Neural progenitor cell (in vitro differentiated cells): ENCODE data around the gene PDHX. TPM values are rescaled to one million over a fixed set of nuclear protein-coding genes. Genes with fewer than 3 reads are reported as not detected.

ENCODE experiments used
- DNase-seq: peaks from one replicate; pipeline ENCODE4 v3.0.0-alpha.2; 2016; ENCODE audit warnings: low spot score
- H2AFZ ChIP-seq: fragments of 200-600 bp; sonication (generic); replicated peaks from 2 replicates; pipeline ENCODE4 v1.6.1; 2016; ENCODE audit warnings: antibody characterized with exemption
- H3F3A ChIP-seq: fragments of 200-600 bp; sonication (generic); 2 replicates; pipeline ENCODE4 v1.6.1; 2016; ENCODE audit warnings: antibody characterized with exemption, low read depth
- H3K27ac ChIP-seq: fragments of 200-600 bp; sonication (generic); 2 replicates; pipeline ENCODE4 v1.5.1; 2016; ENCODE audit warnings: mild to moderate bottlenecking
- H3K27me3 ChIP-seq: fragments of 200-600 bp; sonication (generic); 2 replicates; pipeline ENCODE4 v1.6.1; 2016; ENCODE audit warnings: mild to moderate bottlenecking, moderate library complexity
- H3K36me3 ChIP-seq: fragments of 200-600 bp; sonication (generic); 2 replicates; pipeline ENCODE4 v1.5.1; 2016
- H3K4me1 ChIP-seq: fragments of 200-600 bp; sonication (generic); 2 replicates; pipeline ENCODE4 v1.6.1; 2016; ENCODE audit warnings: mixed run types
- H3K4me2 ChIP-seq: fragments of 200-600 bp; sonication (generic); 2 replicates; pipeline ENCODE4 v1.6.1; 2016
- H3K4me3 ChIP-seq: fragments of 200-600 bp; sonication (generic); 2 replicates; pipeline ENCODE4 v1.5.1; 2016
- H3K79me2 ChIP-seq: fragments of 200-600 bp; sonication (generic); 2 replicates; pipeline ENCODE4 v1.6.1; 2016; ENCODE audit warnings: low read depth
- H3K9ac ChIP-seq: fragments of 200-600 bp; sonication (generic); 2 replicates; pipeline ENCODE4 v1.6.1; 2016
- H3K9me3 ChIP-seq: fragments of 200-600 bp; sonication (generic); 2 replicates; pipeline ENCODE4 v1.5.1; 2016; ENCODE audit warnings: low read depth
- H4K20me1 ChIP-seq: fragments of 200-600 bp; sonication (generic); 2 replicates; pipeline ENCODE4 v1.6.1; 2016; ENCODE audit warnings: low read depth
- H3K27ac Mint-ChIP-seq: 3 replicates; pipeline ENCODE4 v1.8.0; 2021; ENCODE audit warnings: mixed read lengths
- H3K27me3 Mint-ChIP-seq: 2 replicates; pipeline ENCODE4 v1.8.0; 2022; ENCODE audit warnings: low read depth, mild to moderate bottlenecking, inconsistent platforms, moderate library complexity, mixed read lengths; ENCODE audit not compliant: insufficient read depth
- H3K36me3 Mint-ChIP-seq: 3 replicates; pipeline ENCODE4 v1.8.0; 2021; ENCODE audit warnings: mixed read lengths
- H3K4me1 Mint-ChIP-seq: 3 replicates; pipeline ENCODE4 v1.8.0; 2021; ENCODE audit warnings: mixed read lengths
- H3K4me3 Mint-ChIP-seq: 3 replicates; pipeline ENCODE4 v1.8.0; 2021; ENCODE audit warnings: mild to moderate bottlenecking, moderate library complexity, mixed read lengths
- H3K9me3 Mint-ChIP-seq: 3 replicates; pipeline ENCODE4 v1.8.0; 2020; ENCODE audit warnings: mixed read lengths
- EZH2 ChIP-seq: fragments of 200-600 bp; sonication (generic); IDR thresholded peaks from 2 replicates; pipeline ENCODE4 v1.6.1; 2017; ENCODE audit warnings: antibody characterized with exemption, mild to moderate bottlenecking, moderate library complexity
- EZH2phosphoT487 ChIP-seq: fragments of 200-600 bp; sonication (generic); IDR thresholded peaks from 2 replicates; pipeline ENCODE4 v1.6.1; 2017; ENCODE audit warnings: antibody characterized with exemption
- total RNA-seq: library from RNA; depleted of rRNA; stranded (reverse); fragments of >200 nt; gene quantifications from 2 replicates; pipeline ENCODE4 v1.2.3, GENCODE V29; 2015; ENCODE audit warnings: low replicate concordance
- TF ChIP-seq, protein P1 (sequence below): fragments of 200-600 bp; sonication (generic); IDR thresholded peaks from 2 replicates; pipeline ENCODE4 v1.5.1; 2017; ENCODE audit warnings: antibody characterized with exemption, mild to moderate bottlenecking

PDHX gene
- total RNA-seq, 1 donor from 2014 or later, result 38.4 TPM

DNA sequence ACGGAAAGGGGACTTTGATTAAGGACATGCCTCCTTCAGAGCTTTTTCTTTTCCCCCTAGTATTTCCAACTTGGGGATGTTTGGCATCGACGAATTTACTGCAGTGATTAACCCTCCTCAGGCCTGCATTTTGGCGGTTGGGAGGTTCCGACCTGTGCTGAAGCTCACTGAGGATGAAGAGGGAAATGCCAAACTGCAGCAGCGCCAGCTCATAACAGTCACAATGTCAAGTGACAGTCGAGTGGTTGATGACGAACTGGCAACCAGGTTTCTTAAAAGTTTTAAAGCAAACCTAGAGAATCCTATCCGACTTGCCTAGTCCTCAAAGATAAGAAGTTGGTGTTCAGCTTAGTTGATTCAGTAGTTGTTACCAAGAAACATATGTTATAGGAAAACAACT, 78.4 kb downstream of the PDHX start:
- H3K27me3 ChIP-seq, result no peaks in the 10 kb centered on the region
- no peak overlapping the region for H2AFZ ChIP-seq
- no peak overlapping the region for H3K4me3 ChIP-seq
- H3K36me3 Mint-ChIP-seq, result no peaks in the 10 kb centered on the region
- no peaks in the 10 kb centered on the region for H3F3A ChIP-seq
- H3K4me1 Mint-ChIP-seq, result no peaks in the 10 kb centered on the region
- H3K4me3 Mint-ChIP-seq, result no peak overlapping the region
- no peaks in the 10 kb centered on the region for H3K79me2 ChIP-seq
- H3K4me2 ChIP-seq, result no peak overlapping the region
- no peaks in the 10 kb centered on the region for H3K9me3 Mint-ChIP-seq
- no peaks in the 10 kb centered on the region for H4K20me1 ChIP-seq
- no peak overlapping the region for H3K9ac ChIP-seq
- no peak overlapping the region for H3K27ac Mint-ChIP-seq
- H3K36me3 ChIP-seq, result no peaks in the 10 kb centered on the region
- TF ChIP-seq EZH2 (no peak), EZH2phosphoT487 (no peak)
- TF ChIP-seq, protein P1, sequence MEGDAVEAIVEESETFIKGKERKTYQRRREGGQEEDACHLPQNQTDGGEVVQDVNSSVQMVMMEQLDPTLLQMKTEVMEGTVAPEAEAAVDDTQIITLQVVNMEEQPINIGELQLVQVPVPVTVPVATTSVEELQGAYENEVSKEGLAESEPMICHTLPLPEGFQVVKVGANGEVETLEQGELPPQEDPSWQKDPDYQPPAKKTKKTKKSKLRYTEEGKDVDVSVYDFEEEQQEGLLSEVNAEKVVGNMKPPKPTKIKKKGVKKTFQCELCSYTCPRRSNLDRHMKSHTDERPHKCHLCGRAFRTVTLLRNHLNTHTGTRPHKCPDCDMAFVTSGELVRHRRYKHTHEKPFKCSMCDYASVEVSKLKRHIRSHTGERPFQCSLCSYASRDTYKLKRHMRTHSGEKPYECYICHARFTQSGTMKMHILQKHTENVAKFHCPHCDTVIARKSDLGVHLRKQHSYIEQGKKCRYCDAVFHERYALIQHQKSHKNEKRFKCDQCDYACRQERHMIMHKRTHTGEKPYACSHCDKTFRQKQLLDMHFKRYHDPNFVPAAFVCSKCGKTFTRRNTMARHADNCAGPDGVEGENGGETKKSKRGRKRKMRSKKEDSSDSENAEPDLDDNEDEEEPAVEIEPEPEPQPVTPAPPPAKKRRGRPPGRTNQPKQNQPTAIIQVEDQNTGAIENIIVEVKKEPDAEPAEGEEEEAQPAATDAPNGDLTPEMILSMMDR, result no peak
- H3K27me3 Mint-ChIP-seq, result no peaks in the 10 kb centered on the region
- no peaks in the 10 kb centered on the region for H3K9me3 ChIP-seq
- no peaks in the 10 kb centered on the region for H3K4me1 ChIP-seq
- H3K27ac ChIP-seq, result peak overlapping the region; percentile 6
- no peak for DNase-seq

DNA sequence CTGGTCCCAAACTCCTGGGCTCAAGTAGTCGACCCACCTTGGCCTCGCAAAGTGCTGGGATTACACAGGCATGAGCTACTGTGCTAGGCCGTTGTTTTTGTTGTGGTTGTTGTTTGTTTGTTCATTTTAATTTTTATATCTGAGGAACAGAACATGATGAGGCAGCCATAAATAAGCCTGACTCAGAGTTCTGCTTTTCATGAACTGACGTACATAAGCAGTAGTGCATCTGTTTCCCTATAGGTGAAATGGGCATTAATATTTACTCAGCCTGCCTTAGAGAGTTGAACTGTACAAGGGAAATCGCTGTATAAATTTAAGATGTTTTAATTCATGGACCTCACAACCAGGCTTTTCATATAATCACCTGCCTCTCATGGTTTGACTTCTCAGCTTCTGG, 80.5 kb downstream of the PDHX start:
- H3K27me3 Mint-ChIP-seq, result no peaks in the 10 kb centered on the region
- no peak overlapping the region for H3K27ac Mint-ChIP-seq
- H3K4me1 Mint-ChIP-seq, result no peaks in the 10 kb centered on the region
- no peaks in the 10 kb centered on the region for H3K9me3 Mint-ChIP-seq
- H3K27me3 ChIP-seq, result no peaks in the 10 kb centered on the region
- no peak overlapping the region for H2AFZ ChIP-seq
- TF ChIP-seq, protein P1, result no peak
- TF ChIP-seq EZH2 (no peak), EZH2phosphoT487 (no peak)
- no peaks in the 10 kb centered on the region for H4K20me1 ChIP-seq
- H3K36me3 Mint-ChIP-seq, result no peaks in the 10 kb centered on the region
- H3K4me1 ChIP-seq, result no peaks in the 10 kb centered on the region
- H3F3A ChIP-seq, result no peaks in the 10 kb centered on the region
- H3K79me2 ChIP-seq, result no peaks in the 10 kb centered on the region
- H3K27ac ChIP-seq, result no peak overlapping the region
- H3K4me2 ChIP-seq, result no peak overlapping the region
- no peak for DNase-seq
- no peak overlapping the region for H3K9ac ChIP-seq
- H3K9me3 ChIP-seq, result no peaks in the 10 kb centered on the region
- no peak overlapping the region for H3K4me3 ChIP-seq
- H3K36me3 ChIP-seq, result no peaks in the 10 kb centered on the region
- no peak overlapping the region for H3K4me3 Mint-ChIP-seq

DNA sequence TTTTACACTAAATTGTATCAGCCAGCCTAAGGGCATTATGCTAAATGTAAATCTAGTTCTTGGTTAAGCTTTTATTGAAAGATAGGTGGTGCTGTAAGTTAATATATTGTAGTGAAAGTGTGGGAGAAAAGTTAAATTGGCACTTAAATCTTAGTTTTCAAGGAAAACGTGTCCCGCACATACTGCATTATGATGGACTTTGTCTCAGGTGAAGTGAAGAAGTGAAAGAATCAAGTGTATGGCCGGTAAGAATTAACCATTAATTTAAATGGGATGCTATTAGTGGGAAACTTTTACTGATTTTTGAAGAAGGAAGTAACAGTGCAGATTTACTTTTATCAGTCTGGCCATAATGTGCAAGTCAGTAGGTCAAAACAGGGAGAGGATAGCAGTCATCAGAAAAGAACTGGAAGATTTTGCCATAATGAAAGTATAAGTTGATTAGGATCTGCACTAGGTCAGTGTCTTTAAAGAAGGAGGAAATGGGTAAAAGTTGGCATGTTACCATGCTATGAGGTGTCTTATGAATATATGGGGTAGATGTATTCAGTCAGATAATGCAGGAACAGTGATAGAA, 81.6 kb downstream of the PDHX start:
- no peaks in the 10 kb centered on the region for H3K4me1 Mint-ChIP-seq

More for the DNA sequence above, 81.6 kb downstream of the PDHX start:
- no peaks in the 10 kb centered on the region for H3K9me3 ChIP-seq
- no peaks in the 10 kb centered on the region for H4K20me1 ChIP-seq
- no peak overlapping the region for H3K4me3 ChIP-seq
- no peaks in the 10 kb centered on the region for H3K4me1 ChIP-seq
- no peaks in the 10 kb centered on the region for H3K79me2 ChIP-seq
- H3K36me3 ChIP-seq, result no peaks in the 10 kb centered on the region
- Mint-ChIP-seq H3K27me3 (no peaks in the 10 kb centered on the region), H3K27ac (no peak overlapping the region), H3K36me3 (no peaks in the 10 kb centered on the region), H3K9me3 (no peaks in the 10 kb centered on the region), H3K4me3 (no peak overlapping the region)
- no peak overlapping the region for H3K4me2 ChIP-seq
- no peak overlapping the region for H2AFZ ChIP-seq
- no peak for DNase-seq
- H3K27me3 ChIP-seq, result no peaks in the 10 kb centered on the region
- H3F3A ChIP-seq, result no peaks in the 10 kb centered on the region
- H3K9ac ChIP-seq, result no peak overlapping the region
- TF ChIP-seq EZH2phosphoT487 (no peak), EZH2 (no peak)
- TF ChIP-seq, protein P1, result peak; percentile 52
- no peak overlapping the region for H3K27ac ChIP-seq
